Umbilical cord (tissue), 2 donors: Measurements from ENCODE around the gene CDC25B. TPM values are rescaled to one million over a fixed set of nuclear protein-coding genes. Genes with fewer than 3 reads are reported as not detected.
"Not testable (repeated sequence)": the region's sequence is repeated elsewhere in the genome, so short reads cannot be mapped to it uniquely, and the experiment has no call there.

Experiments used
- DNase-seq: peaks from one replicate; pipeline ENCODE4 v3.0.0-alpha.2; 2015; ENCODE audit warnings: low spot score
- total RNA-seq: library from RNA; depleted of rRNA; stranded (reverse); fragments of >200 nt; gene quantifications from one replicate; pipeline ENCODE4 v1.2.3, GENCODE V29; 2014; ENCODE audit warnings: low replicate concordance; ENCODE audit not compliant: insufficient read depth

The CDC25B gene
- total RNA-seq, 1 donor from 2014 or later: 6.7 TPM

- no peak for DNase-seq
Observed at GRCh38 chr20:3784863-3785239, 11.3 kb upstream of the CDC25B start.

GRCh38 chr20:3785240-3786125, 10.6 kb upstream of the CDC25B start:
- no peak for DNase-seq

DNA sequence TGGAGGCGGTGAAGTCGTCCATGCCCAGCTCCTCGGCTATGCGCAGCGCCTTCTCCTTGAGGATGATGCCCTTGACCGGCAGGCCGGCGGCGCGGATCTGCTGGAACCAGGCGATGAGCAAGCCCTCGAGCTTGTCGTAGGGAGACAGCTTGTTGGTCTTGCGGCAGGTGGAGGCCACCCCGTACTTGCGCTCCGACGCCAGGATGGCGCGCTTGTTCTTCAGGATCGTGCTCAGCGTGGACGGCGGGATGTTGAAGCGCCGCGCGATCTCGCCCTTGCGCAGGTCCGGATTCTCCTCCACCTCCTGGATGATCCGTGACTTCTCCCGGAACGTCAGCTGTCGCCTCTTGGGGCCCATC, 10.0 kb upstream of the CDC25B start:
- peak; percentile 61 for DNase-seq

DNA sequence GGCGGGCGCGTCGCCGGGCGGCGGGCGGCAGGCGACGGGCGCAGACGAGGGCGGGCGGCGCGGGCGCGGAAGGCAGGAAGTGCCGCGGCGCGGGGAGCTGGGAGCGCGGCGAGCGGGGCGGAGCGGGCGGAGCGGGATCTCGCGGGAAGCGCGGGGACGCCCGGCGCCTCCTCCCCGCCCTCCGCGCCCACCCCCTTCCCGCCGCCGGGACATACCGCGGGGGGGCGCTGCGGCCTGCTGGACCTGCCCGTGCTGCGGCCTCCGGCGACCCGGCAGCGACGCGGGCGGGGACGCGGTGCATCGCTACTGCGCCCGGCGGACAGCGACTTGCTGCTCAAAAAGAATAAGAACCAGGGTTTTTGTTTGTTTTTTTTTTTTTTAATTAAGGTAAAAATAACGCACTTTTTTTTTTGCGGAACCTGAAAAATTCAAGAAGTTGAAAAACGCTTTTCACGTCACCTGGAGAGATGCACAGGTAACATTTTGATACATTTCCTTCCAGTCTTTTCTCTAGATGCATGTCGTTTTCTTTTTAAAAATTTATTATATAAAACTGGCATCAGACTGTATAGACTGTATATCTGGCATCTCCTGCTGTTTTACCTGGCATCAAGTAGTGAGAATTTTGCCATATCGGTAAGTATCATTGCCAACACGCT, 9.3 kb upstream of the CDC25B start, which contains the start of gene CENPB:
TSS of gene CENPB (minus strand) at position 76 of the 659 bp plus-strand sequence. CDS start 257 bp downstream, outside the sequence.
- DNase-seq: peak; percentile 86

- no peak for DNase-seq
Observed at GRCh38 chr20:3787324-3788014, 8.6 kb upstream of the CDC25B start.

DNA sequence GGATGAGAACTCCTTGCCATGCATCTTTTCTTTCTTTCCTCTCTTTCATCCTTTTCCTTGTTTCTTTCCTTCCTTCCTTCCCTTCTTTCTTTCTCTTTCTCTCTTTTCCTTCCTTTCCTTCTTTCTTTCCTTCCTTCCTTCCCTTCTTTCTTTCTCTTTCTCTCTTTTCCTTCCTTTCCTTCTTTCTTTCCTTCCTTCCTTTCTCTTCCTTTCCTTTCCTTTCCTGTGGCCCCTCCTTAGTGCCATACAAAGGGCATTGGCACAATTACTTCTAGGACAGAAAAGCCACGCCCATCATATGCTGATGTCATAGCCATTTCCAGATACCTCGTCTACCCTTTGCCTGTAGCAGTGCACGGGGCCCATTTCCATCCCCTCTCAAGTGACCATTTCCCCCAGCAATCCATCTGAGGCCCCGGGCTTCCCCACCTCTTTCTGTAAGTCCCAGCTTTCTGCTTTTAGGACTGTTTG, 7.4 kb upstream of the CDC25B start:
- no peak for DNase-seq

DNA sequence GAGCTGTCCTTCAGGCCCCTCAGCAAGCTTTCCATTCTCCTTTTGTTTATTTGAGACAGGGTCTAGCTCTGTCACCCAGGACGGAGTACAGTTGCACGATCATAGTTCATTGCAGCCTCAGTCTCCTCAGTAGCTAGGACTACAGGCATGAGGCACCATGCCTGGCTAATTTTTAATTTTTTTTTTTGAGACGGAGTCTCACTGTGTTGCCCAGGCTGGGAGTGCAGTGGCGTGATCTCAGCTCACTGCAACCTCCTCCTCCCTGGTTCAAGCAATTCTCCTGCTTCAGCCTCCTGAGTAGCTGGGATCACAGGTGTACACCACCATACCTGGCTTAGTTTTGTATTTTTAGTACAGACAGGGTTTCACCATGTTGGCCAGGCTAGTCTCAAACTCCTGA, 6.9 kb upstream of the CDC25B start:
- DNase-seq: not testable (repeated sequence)

GRCh38 chr20:3794168-3794567, 1.9 kb upstream of the CDC25B start:
- not testable (repeated sequence) for DNase-seq

GRCh38 chr20:3794701-3795420, 1.2 kb upstream of the CDC25B start:
- DNase-seq: no peak

DNA sequence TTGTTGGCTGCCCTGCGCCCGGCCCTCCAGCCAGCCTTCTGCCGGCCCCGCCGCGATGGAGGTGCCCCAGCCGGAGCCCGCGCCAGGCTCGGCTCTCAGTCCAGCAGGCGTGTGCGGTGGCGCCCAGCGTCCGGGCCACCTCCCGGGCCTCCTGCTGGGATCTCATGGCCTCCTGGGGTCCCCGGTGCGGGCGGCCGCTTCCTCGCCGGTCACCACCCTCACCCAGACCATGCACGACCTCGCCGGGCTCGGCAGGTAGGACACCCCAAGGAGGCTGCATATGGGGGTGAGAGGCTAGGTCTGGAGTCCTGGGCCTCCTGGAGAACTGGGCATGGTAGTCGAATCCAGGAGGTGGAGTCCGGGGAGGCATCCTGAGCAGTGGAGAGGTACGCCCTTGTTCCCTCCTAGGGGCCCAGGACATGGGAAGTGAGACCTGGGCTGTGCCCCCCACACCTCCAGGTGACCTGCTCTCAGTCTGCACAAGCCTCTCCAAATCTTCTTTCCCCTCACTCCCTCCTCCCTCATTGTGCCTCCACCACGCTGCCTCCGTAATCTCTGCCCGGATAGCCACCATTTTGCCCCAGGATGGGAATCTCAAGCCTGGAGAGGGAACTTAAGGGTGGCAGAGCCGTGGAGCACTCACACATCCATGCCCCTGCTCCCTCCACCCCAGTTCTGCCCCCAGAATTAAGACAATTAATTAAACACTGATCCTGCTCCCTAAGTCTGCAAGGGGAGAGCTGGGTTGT, 541 bp downstream of the CDC25B start:
- DNase-seq: no peak

DNA sequence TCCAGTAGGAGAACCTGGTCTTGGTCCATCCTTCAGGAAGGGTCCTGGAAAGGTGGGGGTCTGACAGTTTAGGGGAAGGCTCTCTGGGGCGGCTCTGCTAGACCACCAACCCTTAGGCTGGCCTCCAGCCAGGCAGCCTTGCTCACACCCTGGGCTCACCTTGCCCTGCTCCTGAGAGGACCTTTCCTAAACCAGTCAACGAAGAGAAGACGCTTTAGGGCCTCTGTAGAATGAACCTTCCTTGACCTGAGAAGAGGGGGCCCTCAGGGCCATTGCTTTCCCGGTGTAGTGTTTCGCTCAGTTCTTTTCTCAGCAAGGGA, 1.1 kb downstream of the CDC25B start:
- DNase-seq: no peak

- no peak for DNase-seq
Observed at GRCh38 chr20:3797592-3798372, 1.7 kb downstream of the CDC25B start.

DNA sequence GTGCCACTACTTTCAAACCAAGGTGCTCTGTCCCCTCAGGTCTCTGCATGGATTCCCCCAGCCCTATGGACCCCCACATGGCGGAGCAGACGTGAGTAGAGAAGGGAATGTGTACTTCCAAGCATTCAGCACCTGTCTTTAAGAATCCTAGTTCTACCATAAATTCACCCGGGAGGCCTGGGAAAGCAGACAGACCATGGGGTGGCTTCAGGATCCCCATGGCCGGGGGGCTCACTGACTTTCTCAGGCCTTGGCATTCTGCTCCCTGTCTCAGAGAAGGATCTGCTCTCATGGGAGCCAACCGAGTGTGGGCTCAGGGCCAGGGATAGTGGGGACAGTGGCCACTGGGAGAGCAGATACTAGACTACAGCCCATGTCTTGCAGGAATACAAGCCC, 2.3 kb downstream of the CDC25B start:
- DNase-seq: no peak

DNA sequence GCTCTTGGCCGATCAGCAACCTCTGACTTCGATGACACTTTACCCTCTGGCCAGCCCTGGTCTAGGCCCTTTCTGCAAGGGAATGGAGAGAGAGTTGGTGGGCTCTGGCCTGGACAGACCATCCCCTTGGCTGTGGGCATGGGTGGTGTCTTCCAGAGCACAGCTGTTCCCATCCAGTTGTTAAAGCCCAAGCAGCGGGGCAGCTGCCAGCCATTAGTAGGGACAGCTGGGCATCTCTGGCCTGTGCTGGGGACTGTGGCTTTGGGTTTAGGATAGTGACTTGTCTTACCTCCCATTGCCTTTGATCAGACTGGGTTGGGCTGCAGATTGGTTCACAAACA, 2.8 kb downstream of the CDC25B start:
- DNase-seq: no peak

GRCh38 chr20:3800256-3800877, 4.3 kb downstream of the CDC25B start:
- DNase-seq: no peak

DNA sequence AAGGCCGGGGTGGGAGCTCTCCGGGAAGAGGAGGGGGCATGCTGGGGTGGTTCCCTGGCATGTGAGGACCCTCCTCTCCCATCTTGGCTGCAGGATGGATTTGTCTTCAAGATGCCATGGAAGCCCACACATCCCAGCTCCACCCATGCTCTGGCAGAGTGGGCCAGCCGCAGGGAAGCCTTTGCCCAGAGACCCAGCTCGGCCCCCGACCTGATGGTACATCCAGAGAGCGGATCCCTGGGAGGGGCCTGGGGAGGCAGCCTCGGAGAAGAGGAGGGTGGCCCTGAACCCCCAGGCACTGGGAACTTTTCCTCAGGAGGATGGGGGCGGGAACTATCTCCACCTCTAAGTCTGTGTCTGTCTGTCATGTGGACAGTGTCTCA, 4.8 kb downstream of the CDC25B start:
- no peak for DNase-seq

GRCh38 chr20:3801299-3801698, 5.2 kb downstream of the CDC25B start:
- DNase-seq: no peak

- no peak for DNase-seq
Observed at GRCh38 chr20:3801846-3802245, 5.7 kb downstream of the CDC25B start.

DNA sequence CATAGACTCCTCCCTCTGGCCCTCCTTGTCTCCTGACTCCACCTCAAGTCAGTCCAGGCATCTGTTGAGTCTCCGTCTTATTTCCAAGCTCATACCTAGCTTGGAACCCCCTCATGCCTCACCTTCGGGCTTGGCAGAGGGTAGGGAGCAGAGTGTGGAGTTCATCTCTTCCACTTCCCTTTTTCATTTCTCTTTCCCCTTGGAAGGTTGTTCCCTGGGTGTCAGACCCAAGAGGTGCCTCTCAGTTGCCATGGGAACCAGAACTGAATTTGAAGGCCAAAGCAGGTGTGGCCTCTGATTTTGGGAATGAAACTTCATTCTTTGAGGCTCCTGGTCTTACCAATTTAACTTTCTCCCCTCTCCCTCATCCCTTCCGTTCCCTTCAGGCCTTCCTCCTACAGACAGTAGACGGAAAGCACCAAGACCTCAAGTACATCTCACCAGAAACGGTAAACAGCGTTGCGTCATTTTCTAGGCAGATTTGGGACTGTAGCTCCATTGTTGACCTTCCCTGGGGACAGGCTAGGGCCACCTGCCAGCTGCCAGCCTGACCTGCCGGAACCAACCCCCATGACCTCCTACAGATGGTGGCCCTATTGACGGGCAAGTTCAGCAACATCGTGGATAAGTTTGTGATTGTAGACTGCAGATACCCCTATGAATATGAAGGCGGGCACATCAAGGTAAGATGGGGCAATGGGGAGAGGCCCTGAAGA, 6.6 kb downstream of the CDC25B start:
- no peak for DNase-seq
